RCC 7860 (cell line): Measurements from ENCODE around the gene ADAMTS3.
"Not testable (repeated sequence)": the region's sequence is repeated elsewhere in the genome, so short reads cannot be mapped to it uniquely, and the experiment has no call there.

ENCODE experiments used
- DNase-seq: peaks from one replicate; pipeline ENCODE4 v3.0.0-alpha.2; 2015; ENCODE audit warnings: low spot score
- FAIRE-seq: peaks from 2 replicates; lab custom pipeline; 2012; peaks lifted over from hg19 to GRCh38; lab: Jason Lieb, UNC

The ADAMTS3 gene

DNA sequence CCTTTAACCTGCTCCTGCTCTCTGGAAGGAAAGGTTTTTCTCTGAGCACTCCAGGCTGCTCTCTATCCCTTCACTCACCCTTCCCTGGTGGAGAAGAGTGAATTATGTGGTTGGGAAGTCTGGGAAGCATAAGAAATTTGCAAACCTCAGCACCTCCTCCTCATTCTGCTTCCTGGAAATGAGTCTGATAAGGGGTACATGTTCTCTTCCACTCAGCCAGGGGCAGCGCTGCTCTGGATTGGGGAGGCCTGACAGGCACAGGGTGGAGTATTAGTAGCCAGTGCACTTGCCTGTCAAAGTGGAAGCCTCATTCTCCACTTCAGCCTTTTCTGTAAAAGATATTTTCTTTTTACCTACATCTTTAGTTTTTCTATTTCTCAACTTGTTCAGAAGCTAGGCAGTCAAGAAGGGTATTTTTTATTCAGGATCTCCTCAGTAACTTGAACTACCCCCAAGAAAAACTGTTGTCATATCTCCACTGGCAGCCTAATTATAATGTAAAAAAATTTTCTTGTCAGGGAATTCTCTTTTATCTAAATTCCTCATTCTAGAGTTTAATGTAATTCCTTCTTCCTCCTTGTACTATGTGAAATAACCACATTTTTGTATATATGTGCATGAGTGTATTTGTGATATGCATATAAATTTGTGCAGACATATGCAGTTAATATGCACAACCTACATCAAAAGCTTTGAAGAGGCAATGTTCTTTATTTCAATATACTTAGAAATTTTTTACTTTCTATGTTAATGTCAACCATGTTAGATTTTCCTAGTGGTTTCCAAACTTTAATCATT is 15.3 kb downstream of the ADAMTS3 start:
- FAIRE-seq (no peak), DNase-seq (no peak)

GRCh38 chr4:72552447-72552846 is 16.6 kb downstream of the ADAMTS3 start:
- FAIRE-seq (no peak), DNase-seq (no peak)

- FAIRE-seq (no peak), DNase-seq (no peak)
Observed at GRCh38 chr4:72546456-72546855, 22.6 kb downstream of the ADAMTS3 start.

DNA sequence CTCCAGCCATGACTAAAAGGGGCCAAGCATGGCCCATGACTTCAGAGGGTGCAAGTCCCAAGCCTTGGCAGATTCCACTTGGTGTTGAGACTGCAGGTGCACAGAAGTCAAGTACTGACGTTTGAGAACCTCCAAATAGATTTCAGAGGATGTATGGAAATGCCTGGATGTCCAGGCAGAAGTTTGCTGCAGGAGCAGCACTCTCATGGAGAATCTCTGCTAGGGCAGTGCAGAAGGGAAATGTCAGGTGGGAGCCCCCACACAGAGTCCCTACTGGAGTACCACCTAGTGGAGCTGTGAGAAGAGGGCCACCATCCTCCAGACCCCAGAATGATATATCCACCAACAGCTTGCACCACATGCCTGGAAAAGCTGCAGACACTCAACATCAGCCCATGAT is 28.3 kb downstream of the ADAMTS3 start:
- FAIRE-seq, DNase-seq: not testable (repeated sequence)

DNA sequence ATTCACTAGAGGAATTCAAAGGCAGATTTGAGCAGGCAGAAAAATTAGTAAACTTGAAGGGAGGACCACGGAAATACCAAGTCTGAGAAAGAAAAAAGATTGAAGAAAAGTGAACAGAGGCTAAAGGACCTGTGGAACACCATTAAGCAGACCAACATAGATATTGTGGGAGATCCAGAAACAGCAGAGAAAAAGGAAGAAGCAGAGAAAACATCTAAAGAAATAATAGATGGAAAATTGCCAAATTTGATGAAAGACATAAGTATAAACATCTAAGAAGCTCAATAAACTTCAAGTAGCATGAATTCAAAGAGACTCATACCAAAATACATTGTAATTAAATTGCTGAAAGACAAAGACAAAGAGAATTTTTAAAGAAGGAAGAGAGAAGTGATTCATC is 31.0 kb downstream of the ADAMTS3 start:
- FAIRE-seq (no peak), DNase-seq (no peak)

- DNase-seq (no peak), FAIRE-seq (no peak)
Observed at GRCh38 chr4:72536443-72536842, 32.6 kb downstream of the ADAMTS3 start.

GRCh38 chr4:72531768-72532290 is 37.2 kb downstream of the ADAMTS3 start:
- no peak for FAIRE-seq
- DNase-seq: no peak

GRCh38 chr4:72531322-72531721 is 37.7 kb downstream of the ADAMTS3 start:
- no peak for DNase-seq
- no peak for FAIRE-seq

GRCh38 chr4:72529148-72529822 is 39.7 kb downstream of the ADAMTS3 start:
- DNase-seq (no peak), FAIRE-seq (no peak)

DNA sequence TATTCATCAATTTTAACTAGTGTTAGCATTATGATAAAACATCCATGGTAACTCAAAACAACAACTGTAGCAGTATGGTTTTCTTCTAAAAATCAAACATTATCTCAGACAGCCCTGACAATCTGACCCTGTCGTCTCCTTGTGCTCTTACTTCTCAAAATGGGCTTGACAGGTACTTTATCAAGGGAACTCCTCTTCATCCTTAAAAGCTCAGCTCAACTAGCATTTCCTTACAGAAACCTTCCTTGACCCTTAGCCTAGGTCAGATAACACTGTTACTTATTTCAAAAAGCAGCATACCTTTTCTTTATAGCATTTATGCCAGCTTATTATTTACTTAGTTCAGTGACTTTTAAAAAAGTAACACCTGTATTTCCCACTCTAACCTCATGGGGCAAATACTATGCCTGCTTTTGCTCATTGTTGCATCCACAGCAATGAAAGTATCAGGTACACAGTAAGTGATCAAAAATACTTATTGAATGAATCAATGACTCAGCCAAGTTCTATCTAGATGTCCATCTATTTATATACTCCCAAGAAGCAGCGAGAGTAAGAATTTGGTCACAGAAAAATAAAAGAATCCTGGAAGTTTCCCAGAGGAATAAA is 41.9 kb downstream of the ADAMTS3 start:
- FAIRE-seq (no peak), DNase-seq (no peak)

DNA sequence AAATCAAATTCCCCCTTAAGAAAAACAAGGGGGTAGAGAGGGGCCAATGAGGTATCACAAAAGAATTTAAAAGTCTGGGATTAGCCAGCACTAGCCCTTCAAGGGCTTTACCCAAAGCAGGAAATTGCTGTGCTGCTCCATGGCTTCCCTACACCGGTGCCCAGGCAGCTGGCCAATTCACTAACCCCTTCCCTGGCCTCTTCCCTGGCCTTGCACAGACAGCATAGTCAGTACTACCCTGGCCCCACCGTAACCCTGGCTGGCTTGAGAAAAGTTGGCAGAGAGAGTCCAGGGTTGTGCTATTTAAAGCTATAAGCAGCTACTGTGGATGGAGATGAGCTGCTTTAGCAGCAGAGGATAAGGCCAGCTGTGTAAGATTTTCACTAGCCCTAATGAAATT is 43.1 kb downstream of the ADAMTS3 start:
- peak; percentile 16 for DNase-seq
- peak; percentile 34 for FAIRE-seq

- FAIRE-seq (no peak), DNase-seq (no peak)
Observed at GRCh38 chr4:72522440-72522839, 46.6 kb downstream of the ADAMTS3 start.

GRCh38 chr4:72513227-72513626 is 55.8 kb downstream of the ADAMTS3 start:
- FAIRE-seq (no peak), DNase-seq (no peak)

DNA sequence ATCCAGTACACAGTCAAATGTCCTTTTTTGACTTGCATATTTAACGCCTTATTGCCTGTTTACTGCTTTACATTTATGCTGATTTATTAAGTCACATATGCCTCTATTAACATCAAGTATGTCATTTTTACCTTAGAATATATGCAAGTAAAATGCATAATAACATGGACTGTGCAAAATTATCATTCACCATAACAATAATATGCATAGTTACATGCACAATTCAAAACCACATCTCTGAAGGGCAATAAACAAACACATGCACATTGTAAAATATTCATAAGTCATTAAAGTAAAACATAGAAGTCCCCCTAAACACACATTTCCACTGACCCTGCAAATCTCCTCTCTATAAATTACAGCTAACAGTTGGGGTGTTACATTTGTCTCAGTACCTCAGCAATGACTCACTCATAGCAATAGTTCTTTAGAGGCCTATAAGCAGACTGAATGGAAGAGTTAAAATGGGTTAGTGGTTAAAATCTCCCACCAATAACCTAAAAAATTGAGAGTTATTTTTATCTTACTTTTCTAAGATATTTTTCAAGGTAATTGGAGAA is 61.1 kb downstream of the ADAMTS3 start:
- no peak for FAIRE-seq

DNA sequence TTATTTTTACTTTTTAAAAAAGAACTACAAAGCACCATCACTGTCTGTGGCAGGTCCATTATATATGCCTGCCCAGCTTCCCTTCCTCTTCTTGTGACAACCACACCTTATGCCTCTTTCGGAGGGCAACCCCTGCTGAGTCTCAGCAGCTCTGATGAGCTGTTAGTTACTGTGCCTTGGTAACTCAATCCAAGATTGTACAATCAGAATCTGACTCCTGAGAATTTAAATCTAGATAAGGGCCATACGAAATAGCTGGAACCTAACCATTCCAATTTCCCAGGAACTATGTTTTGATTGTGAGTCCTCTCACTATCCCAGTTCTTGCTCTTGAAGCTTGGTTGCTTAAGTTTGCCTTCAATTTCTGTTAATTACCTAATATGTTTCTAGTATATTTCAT is 61.9 kb downstream of the ADAMTS3 start:
- no peak for DNase-seq
- FAIRE-seq: no peak

More for the DNA sequence above, 61.1 kb downstream of the ADAMTS3 start:
- DNase-seq: no peak

DNA sequence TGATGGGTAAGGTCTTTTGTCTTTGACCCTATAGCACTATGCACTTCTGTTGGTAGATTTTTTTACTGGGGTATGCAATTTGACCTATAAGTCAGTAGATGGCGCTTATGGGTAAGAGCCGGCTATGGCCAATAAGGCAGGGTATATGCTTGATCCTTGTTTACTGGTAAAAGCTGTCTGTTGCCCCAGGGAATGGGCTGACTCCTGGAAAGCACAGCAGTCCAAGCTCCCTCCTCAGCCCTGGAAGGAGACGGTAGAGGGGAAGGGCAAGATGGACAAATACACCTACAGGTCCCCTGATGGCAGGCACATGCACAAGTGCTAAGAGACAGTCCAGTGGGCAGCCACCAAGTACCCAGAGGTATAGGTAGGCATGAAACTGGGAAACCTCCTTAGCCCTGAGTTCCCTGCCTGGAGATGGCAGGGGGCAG is 63.7 kb downstream of the ADAMTS3 start:
- FAIRE-seq (no peak), DNase-seq (peak; percentile 40)

DNA sequence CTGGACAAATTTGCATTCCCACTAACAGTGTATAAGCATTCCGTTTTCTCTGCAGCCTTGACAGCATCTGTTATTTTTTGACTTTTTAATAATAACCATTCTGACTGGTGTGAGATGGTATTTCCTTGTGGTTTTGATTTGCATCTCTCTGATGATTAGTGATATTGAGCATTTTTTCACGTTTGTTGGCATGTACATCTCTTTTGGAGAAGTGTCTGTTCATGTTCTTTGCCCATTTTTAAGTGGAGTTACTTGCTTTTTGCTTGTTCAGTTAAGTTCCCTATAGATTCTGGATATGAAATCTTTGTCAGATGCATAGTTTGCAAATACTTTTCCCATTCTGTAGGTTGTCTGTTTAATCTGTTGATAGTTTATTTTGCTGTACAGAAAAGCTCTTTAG is 68.8 kb downstream of the ADAMTS3 start:
- FAIRE-seq (no peak), DNase-seq (no peak)

DNA sequence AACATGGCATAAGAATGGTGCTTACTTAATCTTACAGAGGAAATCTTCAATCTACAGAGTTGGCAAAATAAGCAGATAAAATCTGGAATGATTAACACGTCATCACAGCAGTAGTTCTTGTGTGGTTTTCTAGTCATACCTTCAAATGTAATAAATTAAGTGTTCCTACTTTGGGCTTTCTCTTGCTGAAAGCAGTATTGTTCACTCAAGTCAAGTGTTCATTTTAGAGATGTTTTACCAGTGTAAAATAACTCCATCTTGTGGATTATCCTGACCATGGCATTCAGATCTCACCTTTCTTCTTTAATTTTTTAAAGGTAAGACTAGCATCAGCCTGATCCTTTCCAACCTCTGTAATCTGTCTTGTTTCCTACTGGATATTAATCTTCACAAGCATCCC is 72.9 kb downstream of the ADAMTS3 start:
- FAIRE-seq (peak; percentile 66), DNase-seq (peak; percentile 36)

DNA sequence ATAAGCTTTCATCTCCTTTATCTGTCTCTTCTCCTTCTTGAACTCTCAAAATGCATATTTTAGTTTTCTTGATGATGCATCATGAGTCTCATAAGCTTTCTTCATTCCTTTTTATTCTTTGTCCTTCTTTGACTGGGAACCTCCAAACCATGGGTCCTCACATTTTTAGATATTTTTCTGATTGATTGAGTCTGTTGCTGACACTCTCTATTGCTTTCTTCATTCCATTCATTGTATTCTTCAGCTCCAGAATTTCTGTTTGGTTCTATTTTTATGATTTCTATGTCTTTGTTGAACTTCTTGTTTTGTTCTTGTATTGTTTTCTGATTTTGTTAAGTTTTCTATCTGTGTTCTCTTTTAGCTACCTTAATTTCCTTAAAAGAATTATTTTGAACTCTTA is 74.9 kb downstream of the ADAMTS3 start:
- FAIRE-seq (no peak), DNase-seq (no peak)

DNA sequence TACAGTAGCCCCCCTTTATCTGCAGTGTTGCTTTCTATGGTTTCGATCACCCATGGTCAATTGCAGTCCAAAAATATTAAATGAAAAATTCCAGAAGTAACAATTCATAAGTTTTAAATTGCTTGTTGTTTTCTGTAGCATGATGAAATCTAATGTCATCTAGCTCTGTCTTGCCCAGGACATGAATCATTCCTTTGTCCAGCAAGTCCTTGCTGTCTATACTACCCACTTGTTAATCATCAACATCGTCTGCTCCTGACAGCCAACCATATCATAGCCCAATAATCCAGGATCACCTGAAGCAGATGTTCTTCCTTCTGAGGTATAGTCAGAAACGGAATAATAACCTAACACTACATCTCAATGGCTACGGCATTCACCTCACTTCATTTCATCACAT is 79.8 kb downstream of the ADAMTS3 start:
- DNase-seq: peak; percentile 57
- peak; percentile 86 for FAIRE-seq

DNA sequence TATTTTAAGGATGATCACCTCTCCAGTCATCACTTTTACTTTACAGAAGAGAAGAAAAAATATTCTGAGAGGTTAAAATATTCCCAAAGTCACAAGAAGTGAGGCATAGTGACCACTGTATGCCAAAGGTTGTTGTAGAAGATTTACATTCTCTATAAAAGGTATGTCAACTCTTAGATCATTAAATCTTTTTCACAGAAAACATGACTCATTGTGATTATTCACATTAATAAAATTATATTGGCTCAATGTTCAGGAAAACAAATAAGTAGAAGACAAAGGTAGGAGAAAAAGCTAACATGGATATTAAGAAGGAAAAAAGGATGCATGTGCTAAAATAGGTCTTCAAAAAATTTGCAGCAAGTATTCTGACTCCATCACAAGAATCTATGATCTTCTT is 82.0 kb downstream of the ADAMTS3 start:
- FAIRE-seq (no peak), DNase-seq (no peak)
